T-helper 1 cell (primary cell): Measurements from ENCODE around the gene OCSTAMP.

Source experiments
- DNase-seq, 5 donors: peaks; one replicate each; pipeline ENCODE4 v3.0.0-alpha.2; 2012 to 2020

The OCSTAMP gene

DNA sequence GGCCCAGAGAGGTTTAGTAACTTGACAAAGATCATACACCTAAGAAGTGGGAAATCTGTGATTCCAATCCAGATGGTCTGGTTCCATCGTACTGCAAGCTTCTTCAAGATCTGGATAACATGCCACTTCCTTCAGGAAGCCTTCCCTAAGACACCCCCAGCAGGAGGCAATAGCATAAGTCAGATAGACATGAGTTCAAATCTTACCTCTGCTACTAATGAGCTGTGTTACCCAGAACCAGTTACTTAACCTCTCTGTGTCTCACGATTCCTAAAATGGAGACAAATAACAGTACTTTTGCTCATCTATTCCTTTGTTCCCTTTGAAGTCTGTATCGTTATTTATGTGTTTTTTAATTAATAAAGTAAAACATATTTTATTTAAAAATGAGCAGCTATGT lies 22.3 kb upstream of the OCSTAMP start:
- DNase-seq: no peak

DNA sequence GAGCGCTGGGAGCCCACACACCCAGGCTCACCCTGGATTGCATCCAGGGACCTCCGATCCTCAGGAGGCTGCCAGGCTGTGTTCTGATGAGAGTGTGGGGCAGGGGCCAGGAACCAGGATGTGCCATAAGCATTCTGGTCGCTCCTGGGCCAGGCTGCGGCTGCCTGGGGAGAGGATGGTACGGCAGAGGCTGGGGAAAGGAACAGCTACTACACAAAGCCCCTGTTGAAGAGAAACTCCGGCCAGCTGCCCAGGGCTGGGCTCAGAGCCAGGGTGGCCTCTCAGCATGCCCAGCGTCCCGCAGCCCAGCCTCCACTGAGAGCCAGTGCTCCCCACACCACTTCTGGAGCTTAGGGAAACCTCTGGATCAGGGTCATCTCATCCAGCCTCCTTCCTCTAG lies 21.7 kb upstream of the OCSTAMP start:
- DNase-seq: no peak

DNA sequence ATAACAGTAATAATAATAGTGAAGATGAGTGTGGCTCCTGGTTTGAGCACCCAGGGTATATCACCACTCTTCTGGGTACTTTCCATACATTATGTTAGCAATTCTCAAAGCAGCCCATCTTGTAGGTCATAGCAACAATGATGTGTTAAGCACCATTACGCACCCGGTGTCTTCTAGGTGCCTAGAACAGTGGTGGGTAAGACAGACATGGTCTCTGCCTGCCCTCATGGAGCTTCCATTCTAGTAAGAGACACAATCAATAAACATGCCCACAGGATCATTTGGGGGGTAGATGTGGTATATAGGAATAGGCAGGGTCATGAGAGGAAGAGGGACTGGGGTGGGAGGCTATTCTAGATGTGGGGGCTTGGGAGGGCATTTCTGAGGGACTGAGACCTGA lies 21.0 kb upstream of the OCSTAMP start:
- DNase-seq: no peak

DNA sequence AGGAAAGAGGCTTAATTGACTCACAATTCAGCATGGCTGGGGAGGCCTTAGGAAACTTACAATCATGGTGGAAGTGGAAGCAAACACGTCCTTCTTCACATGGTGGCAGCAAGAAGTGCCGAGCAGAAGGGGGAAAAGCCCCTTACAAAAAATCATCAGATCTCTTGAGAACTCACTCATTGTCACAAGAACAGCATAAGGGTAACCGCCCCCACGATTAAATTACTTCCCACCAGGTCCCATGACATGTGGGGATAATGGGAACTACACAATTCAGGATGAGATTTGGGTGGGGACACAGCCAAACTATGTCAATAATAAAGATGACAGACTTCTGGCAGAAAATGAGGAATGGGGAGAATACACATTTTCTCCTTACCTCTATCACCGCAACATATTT lies 20.5 kb upstream of the OCSTAMP start:
- no peak for DNase-seq

DNA sequence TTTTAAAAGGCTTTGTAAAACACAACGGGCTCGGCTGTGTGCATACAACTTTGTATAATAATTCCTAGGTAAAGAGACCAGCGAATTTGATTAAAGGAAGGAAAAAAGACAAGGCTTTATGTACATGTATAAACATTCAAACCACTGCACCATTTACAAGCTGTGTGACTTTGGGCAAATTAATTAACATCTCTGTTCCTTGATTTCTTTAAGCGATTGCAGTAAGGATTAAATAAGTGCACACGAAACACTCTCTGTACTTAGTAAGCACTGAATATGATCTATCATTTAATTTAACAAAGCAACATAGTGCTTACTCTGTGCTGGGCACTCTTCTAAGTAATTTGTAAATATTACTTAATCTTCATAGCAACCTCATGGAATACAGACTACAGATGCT lies 19.5 kb upstream of the OCSTAMP start:
- no peak for DNase-seq

DNA sequence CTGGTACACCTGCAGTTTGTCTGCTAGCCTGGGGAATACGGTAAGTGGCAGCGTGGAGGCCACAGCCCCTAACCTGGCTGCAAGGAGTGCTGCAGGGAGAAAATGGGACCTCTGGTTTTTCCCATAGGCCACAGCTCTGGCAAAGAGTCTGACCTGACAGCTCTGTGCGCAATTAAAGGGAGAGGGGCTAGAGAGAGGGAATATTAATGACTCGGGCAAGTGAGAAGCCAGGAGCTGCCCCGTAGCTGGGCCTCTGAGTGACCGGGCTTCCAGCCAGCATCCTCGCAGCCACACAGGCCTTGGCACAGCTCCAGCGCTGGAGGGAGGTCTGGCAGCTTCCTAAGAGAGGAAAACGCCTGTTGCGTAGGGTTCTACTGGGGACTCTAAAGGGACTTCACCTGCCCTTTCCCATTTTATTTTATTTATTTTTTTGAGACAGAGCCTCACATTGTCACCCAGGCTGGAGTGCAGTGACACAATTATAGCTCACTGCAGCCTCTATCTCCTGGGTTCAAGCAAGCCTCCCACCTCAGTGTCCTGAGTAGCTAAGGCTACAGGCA lies 18.2 kb upstream of the OCSTAMP start:
- no peak for DNase-seq

DNA sequence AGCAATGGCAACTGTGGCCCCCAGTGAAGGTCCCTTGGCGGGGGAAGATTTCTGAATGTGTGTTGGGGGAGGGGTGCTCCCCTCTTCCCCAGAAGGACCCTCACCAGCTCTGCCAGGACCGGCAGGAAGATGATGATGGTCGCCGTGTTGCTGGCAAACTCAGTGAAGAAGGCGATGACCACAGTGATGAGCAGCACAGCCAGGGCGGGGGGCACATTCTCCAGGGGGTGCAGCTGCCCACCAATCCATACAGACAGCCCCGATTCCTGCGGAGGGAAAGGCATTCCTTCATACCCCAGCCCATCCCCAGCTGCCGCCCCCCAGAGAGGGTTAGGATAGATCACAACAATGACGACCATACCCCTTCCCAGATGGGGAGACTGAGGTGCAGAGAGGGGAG lies 15.7 kb upstream of the OCSTAMP start:
- DNase-seq: no peak

DNA sequence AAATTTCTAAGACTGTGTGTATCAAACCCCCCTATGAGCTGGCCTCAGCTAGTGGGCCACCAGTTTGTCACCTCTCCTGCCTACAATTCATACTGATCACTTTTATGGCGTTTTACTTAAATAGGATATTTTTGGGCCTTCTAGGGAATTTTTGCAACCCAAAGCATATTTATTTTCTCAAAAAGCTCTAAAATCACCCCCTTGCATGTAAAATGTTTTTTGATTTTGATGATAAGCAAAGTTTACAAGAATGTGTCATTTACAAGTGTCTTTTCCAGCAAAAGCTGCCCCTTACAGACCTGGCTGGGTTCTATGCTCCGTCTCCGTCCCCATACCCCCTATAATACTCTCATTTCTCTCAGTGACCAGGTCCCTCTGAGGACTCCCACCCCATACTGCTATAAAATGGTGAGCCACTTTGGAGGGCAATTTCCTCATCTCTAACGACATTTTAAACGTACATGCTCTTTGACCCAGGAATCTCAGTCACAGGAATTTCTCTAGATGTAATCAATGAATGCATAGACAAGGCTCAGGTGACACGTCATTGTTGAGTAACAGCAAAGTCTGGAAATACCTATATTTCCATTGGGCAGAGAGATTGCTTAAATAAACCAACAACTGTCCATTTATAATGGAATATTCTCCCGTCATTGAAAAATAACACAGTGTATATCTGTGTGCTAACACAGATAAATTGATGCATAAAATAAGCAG lies 13.9 kb upstream of the OCSTAMP start:
- DNase-seq: no peak

DNA sequence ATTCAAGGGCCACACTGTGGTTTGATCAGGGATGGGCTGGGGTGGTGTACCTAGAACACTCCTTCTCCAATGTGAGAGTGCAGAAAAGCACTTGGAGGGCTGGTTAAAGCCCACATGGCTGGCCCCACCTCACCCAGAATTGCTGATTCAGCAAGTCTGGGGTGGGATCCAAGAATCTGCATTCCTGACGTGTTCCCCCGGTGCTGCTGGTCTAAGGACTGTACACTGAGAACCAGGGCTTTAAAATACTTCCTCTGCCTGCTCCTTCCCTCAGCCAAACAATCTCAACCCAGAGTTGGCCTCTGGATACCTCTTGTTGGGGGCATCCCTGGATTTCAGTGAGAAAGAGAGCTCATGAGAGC lies 13.4 kb upstream of the OCSTAMP start:
- no peak for DNase-seq

DNA sequence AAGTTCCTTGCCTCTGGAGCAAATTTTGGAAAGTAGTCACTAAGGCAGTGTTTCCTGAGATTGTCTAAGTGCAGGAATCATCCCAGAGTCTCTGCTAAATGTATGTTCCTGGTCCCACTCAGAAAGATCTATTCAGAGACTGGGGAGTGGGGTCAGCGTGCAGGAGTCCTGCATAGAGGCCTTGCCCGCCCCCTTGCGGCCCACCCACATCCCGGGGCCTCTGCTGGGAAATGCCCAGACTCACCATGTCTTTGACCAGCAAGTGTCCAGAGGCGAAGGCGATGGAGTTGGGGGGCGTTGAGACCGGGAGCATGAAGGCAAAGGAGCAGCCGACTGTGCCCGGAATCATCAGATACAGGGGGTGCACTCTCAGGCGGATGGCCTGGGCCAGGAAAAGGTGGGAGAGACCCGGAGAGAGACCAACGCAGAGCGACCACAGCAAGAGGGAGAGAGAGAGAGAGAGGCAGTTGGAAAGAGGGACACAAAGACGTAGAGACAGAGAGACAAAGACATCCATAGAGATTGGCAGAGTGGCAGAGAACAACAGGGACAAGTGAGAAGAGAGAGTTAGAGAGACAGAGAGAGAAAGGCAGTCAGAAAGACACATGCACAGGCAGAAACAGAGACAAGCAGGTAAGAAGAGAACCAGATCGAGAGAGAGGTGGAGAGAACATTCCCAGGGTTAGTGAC lies 12.9 kb upstream of the OCSTAMP start:
- DNase-seq: no peak

DNA sequence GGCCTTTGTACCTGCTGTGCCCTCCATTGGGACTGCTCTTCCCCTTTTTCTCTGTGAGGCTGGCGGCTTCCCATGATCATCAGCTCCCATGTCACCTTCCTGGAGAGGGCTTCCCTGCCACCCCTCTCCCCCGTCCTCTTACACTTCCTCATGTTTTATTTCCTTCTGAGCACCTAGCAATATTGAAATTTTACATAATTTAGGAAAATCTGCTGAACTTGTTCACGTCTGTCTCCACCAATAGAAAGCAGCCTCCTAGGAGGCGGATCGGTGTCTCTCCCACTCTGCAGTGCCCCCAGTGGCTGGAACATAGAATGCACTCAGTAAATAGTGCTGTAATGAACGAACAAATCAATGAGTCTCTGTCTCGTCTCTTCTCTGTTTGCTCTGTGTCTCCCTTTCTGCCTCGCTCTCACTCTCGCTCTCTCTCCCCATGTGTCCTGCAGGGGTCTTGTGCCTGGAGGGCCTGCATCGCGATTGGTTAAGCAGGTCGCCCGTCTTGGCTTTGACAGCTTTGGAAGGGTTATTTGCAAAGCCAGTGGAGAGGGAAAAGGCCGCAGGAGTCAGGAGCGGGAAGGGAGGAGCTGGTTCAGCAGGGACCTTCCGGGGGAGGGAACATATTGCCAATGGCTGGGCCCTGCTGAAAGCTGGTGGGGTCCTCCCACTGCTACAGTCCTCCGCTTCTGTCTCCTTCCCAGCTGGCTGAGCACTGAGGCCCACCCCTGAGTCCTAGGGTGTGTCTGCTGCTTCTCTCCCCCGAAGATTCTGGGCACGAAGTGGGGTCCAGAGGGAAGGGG lies 12.1 kb upstream of the OCSTAMP start:
- peak in 3 of 5 donors; percentile 15 to 63 (median 44) for DNase-seq

DNA sequence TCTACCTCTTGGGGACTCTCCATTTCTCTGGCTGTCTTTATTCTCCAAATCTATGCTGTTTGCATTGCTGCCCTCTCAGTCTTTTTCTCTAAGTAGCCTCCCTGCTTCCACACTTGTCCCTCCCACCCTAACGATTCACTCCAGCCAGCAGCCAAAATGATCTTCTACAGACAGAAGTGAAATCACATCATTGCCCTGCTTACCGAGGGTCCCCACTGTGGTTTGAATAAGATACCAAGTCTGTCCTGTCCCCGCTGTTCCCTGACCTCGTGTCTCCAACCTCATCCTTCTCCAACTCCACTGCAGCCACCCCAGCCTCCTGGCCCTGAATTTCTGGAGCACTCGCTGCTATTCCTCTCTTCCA lies 11.5 kb upstream of the OCSTAMP start:
- DNase-seq: no peak

DNA sequence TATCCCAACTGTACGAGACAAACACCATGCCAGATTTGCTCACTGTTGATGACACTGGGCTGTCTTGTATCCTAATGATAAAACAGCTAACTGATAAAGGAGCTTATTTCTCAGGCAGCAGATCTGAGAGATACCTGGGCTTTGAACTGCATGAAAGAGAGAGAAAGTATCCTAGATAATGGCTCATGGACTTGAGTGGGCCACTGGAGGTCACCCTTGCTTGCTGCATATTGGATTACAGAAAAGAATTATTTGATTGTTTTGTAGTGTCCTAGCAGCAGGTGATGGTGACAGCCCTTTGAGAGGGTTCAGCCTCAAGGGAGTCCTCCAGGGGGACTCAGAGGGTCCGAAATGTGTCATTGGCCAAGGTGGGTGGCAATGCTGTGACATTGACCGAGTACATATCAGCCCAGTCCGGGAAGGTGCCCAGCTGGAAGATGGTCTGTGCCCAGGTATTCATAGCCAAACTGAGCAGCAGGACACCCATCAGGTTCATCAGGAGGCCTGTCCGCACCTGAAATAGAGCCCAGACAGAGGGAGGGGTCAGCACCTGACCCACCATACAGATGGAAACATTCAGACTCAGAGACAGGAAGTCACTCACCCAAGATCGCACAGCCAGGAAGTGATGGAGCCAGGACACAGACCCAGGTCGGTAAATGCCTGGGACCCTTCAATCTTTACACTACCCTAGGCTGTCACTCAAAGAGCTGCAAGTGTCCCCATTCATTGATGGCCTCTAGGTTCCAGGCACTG lies 9.4 kb upstream of the OCSTAMP start:
- DNase-seq: no peak

DNA sequence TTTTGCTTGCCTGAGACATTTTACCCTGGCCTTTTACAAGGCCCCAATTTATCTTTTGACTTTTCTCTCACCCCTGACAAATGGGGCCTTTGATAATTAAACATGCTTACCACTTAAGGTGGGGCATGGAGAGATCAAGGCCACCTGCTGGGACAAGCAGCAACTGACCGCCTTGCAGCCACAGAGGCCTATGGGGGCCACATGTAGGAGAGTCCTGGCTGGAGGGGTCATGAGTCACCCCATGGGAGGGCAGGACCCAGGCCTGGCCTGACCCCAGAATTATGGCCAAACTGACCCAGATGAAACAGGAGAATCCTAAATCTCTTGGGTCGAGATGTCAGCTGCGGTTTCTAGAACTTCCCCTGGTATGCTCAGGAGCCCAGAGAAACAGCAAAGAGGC lies 8.5 kb upstream of the OCSTAMP start:
- DNase-seq: no peak

DNA sequence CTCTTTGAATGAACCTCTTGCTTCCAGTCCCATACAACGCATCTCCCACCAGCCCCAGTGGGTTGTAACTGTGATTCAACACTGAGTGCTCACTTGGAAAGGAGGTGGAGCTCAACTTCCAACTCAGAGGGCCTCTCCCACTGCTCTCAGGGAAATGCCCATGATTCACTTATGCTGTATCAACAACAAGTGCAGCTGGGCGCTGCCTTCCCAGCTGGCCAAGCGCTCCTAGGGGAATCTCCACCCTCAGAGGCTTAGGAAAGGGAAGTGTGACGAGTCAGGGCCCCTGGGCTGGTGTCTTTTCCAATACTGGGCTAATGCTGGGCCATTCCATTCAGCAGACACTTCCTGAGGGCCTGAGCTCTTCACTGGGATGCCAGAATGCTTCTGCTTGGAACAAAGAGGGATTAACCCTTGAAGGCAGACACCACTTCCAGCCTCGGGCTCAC lies 8.1 kb upstream of the OCSTAMP start:
- DNase-seq: peak in 1 of 5 donors; percentile 14

DNA sequence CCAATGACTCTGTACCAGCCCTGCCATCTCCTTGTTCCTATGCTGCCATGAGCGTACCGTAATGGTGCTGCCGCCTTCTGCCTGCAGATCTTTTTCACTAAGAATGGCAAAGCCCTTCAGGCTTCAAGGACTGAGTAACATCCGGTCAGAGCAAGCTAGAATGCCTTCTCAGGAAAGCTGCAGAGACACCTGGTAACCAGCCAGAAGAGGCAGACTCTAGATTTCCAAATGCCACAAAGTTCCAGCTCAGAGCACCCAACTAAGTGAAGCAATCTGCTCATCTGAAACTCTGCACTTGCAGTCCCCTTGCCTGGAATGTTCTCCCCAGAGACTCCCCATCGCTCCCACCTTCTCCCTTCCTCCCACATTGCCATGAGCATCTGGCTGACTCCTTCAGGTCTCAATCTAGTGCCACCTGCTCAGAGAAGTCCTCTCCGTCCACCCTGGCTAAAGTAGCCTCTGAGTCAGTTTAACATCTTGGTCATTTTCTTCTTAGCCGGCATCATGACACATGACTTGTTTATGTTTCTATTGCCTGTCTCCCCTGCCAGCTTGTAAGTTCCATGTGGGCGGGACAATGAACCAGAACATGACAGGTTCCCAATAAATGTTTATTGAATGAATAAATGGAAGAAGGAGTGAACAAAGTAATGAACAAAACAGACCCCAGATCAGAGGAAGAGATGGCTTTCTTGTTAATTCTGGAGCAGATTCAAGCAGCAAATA lies 6.9 kb upstream of the OCSTAMP start:
- no peak for DNase-seq

DNA sequence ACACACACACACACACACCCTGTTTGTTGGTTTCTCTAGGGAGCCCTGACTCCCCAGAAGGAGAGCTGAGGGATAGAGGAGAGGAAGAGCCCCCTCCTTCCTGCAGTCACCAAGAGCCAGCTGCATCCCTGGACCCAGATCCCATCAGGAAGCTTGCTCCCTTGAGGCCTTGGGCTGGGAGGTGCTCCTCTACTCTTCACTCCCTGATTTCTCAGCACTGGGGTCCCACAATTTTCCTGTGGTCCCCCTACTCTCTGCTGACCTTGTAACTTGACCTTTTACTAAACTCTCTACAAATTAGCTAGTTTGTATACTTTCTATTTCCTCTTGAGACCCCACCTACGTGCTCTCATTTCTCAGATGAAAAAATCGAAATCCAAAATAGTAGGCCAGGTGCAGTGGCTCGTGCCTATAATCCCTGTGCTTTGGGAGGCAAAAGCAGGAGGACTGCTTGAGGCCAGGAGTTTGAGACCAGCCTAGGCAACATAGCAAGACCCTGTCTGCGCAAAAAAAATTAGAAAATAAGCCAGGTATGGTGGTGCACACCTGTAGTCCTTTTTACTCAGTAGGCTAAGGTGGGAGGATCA lies 5.0 kb upstream of the OCSTAMP start:
- DNase-seq: no peak

DNA sequence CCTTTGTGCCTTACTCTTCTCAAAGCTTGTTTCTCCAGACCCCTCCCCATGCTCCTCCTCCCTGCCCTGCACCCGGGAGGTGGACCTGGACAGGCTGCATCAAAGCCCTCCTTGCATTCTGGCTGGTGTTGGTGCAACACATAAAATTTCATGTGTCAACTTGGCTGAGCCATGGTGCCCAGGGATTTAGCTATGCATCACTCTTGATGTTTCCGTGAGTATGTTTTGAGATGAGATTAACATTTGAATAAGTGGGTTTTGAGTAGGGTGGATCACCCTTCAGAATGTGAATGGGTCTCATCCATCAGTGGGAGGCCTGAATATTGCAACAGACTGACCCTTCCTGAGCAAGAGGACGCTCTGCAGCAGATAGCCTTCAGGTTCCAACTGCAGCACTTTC lies 4.4 kb upstream of the OCSTAMP start:
- no peak for DNase-seq

DNA sequence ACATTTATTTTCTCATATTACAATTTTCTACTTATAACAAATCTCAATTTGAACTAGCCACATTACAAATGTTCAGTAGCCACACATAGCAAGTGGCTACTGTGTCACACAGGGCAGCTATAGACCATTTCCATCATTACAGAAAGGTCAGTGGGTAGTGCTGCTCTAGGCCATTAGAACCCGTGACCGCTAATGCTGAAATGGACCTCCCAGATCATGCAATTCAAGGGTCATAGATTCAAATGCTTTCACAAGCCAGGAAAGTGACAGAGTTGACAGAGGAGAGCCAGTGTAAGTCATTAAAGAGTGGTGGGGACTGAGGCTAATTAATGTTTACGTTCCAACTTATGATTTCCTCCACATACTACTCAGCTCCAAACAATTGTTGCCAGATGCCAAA lies 3.5 kb upstream of the OCSTAMP start:
- no peak for DNase-seq

DNA sequence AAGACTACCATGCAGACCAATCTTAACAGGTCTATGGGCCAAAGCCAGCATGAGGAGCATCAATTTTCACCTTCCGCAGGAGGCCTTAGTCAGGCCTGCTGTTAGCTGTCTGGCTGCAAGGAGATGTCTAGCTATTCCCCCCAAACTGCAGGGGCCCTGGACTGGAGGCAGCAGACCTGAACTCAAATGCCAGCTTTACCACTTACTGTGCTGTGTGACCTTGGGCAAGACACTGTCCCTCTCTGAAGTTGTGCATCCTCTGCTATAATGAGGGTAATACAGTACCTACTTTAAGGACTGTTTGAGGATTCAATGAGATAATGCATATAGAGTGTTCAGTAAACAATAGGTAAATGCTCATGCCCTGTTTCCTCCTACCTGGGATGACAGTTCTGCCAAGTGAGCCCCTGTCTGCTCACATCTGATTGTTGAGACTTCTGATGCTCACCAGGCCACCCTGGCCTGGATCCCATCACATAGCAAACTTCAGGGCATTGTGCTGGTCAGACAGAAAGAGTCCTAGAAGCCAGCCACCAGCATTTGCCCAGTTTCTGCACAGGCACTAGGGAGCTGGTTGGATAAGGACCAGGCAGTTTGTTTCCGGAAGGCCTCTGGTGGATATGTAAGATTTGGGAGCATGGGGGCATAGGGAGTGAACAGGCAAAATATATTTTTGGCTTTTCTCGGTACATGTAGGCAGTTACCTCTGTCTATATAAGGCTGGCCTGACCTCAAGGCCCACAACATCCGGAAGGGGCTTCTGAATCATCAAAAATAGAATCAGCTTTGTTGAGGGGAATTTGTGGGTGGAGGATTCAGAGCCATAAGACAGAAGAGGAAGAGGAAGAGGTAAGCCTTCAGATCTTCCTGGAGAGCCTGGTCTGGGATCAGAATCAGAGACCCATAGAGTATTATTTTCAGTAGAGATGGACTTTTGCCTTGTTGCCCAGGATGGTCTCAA lies 2.3 kb upstream of the OCSTAMP start:
- DNase-seq: peak in 1 of 5 donors; percentile 83
